ENCODE results near the gene BCL10. TPM values are rescaled to one million over a fixed set of nuclear protein-coding genes. Genes with fewer than 3 reads are reported as not detected.

Gene BCL10
- total and polyA plus RNA-seq, 2 of the 8 experiments (the other 6 are each of a cell fraction or from before 2014, with no cell fraction given), result 7.4 to 29.6 TPM

GRCh38 chr1:85262985-85263384 is 13.4 kb downstream of the BCL10 start (continued):
- TF ChIP-seq TAF1 (IDR thresholded peaks at IDR 0.05; ENCODE audit: low read depth, low read length) (no peak), CHD1 (IDR thresholded peaks at IDR 0.05; ENCODE audit: low read depth, low read length) (no peak)

Measured in H1 (cell line).